Lung (tissue), 12 donors: Measurements from ENCODE around the gene ASCC3. TPM values are rescaled to one million over a fixed set of nuclear protein-coding genes. Genes with fewer than 3 reads are reported as not detected.

Experiments used
- ATAC-seq: fragments of 200-7000 bp; cut with Tn5 transposase; one replicate; pipeline ENCODE4 v1.9.1; 2020; ENCODE audit warnings: moderate number of reproducible peaks; ENCODE audit not compliant: insufficient read depth, low FRiP score
- DNase-seq, 3 donors: peaks; one replicate each; pipeline ENCODE4 v3.0.0-alpha.2; 2013 to 2017
- H3K27ac ChIP-seq, 2 donors: one replicate each; pipeline ENCODE4 v1.5.1; 2013; ENCODE audit warnings: mild to moderate bottlenecking in 2 of 2, moderate library complexity in 2 of 2, control low read depth in 1 of 2, inconsistent platforms in 1 of 2, low read depth in 1 of 2, low read length in 1 of 2
- H3K27me3 ChIP-seq, 3 donors: one replicate each; pipeline ENCODE4 v1.5.1; 2013; ENCODE audit warnings: low read length in 2 of 3; ENCODE audit not compliant: control insufficient read depth in 3 of 3, insufficient read depth in 3 of 3
- H3K36me3 ChIP-seq, 4 donors: one replicate each; pipeline ENCODE4 v1.5.1; 2013; ENCODE audit warnings: low read length in 4 of 4, mild to moderate bottlenecking in 1 of 4, moderate library complexity in 1 of 4; ENCODE audit not compliant: control insufficient read depth in 4 of 4, insufficient read depth in 4 of 4
- H3K4me1 ChIP-seq, 5 donors: one replicate each; pipeline ENCODE4 v1.5.1; 2013; ENCODE audit warnings: low read length in 5 of 5, mild to moderate bottlenecking in 2 of 5, moderate library complexity in 1 of 5; ENCODE audit not compliant: control insufficient read depth in 5 of 5, insufficient read depth in 5 of 5
- H3K4me3 ChIP-seq: one replicate; pipeline ENCODE4 v1.5.1; 2013; ENCODE audit warnings: mild to moderate bottlenecking, control low read depth, moderate library complexity
- H3K9ac ChIP-seq, 2 donors: one replicate each; pipeline ENCODE4 v1.5.1; 2013; ENCODE audit warnings: low read length in 2 of 2, control low read depth in 1 of 2; ENCODE audit not compliant: insufficient read depth in 1 of 2
- H3K9me3 ChIP-seq, 4 donors: one replicate each; pipeline ENCODE4 v1.5.1; 2013; ENCODE audit warnings: low read length in 3 of 4, mild to moderate bottlenecking in 1 of 4, moderate library complexity in 1 of 4; ENCODE audit not compliant: control insufficient read depth in 4 of 4, insufficient read depth in 3 of 4
- CTCF ChIP-seq: IDR thresholded peaks from 2 replicates; pipeline ENCODE4 v1.5.1; 2012; ENCODE audit warnings: mild to moderate bottlenecking; ENCODE audit errors: control extremely low read depth, extremely low read depth
- WGBS, 2 donors: extraction: QIAGEN DNeasy Blood & Tissue Kit; methylation state at CpG; one replicate each; pipeline ENCODE4 v1.1.7; 2013; 5-methylcytosine and 5-hydroxymethylcytosine counted together
- polyA plus RNA-seq, 2 donors: library from polyadenylated mRNA; stranded (reverse); fragments of 200-250 nt; gene quantifications; one replicate each; pipeline ENCODE4 v1.2.1, GENCODE V29; 2013
- total RNA-seq, 2 donors: library from RNA; depleted of rRNA in 1 of 2; stranded (reverse); fragments of >200 nt in 1 of 2; gene quantifications; one replicate each; pipeline ENCODE4 v1.2.1, GENCODE V29; 2014 to 2021
- donor health status: control.
- donor health status: control.
- donor health status: Bipolar disorder and iron deficiency.
- donor health status: healthy.
- donor health status: DM: yes; HTN: yes; CAD: no.

ASCC3 gene
- total and polyA plus RNA-seq, 4 donors, result 5.3 to 49.2 (median 22.0) TPM

GRCh38 chr6:100559859-100560258 is 321.3 kb downstream of the ASCC3 start:
- Histone ChIP-seq H3K27me3 (no peaks in the 10 kb centered on the region), H3K36me3 (peaks cover 0 to 2% (median 0%) of the 10 kb centered on the region in 4 donors), H3K9ac (no peak overlapping the region), H3K27ac (no peak overlapping the region), H3K4me3 (no peak overlapping the region), H3K4me1 (peaks cover 0 to 3% (median 0%) of the 10 kb centered on the region in 5 donors), H3K9me3 (no peaks in the 10 kb centered on the region)
- no peak for TF ChIP-seq CTCF
- ATAC-seq (no peak), DNase-seq (no peak)
- 93 to 96% methylated on average over 1 of the region's 1 CpG for WGBS, 2 donors

GRCh38 chr6:100554228-100554627 is 326.9 kb downstream of the ASCC3 start:
- Histone ChIP-seq H3K36me3 (no peaks in the 10 kb centered on the region), H3K4me1 (no peaks in the 10 kb centered on the region), H3K9ac (no peak overlapping the region), H3K27ac (no peak overlapping the region), H3K4me3 (no peak overlapping the region), H3K27me3 (no peaks in the 10 kb centered on the region), H3K9me3 (no peaks in the 10 kb centered on the region)
- TF ChIP-seq CTCF, result no peak
- 69 to 79% methylated on average over 5 of the region's 5 CpGs for WGBS, 2 donors
- DNase-seq, result peak in 1 of 3 donors; percentile 3
- ATAC-seq, result no peak

- Histone ChIP-seq H3K9ac (no peak overlapping the region), H3K4me1 (no peaks in the 10 kb centered on the region), H3K4me3 (no peak overlapping the region), H3K27me3 (no peaks in the 10 kb centered on the region), H3K27ac (no peak overlapping the region), H3K9me3 (no peaks in the 10 kb centered on the region), H3K36me3 (no peaks in the 10 kb centered on the region)
- DNase-seq (no peak), ATAC-seq (no peak)
- TF ChIP-seq CTCF, result no peak
- WGBS, 2 donors, result 39 to 67% methylated on average over 1 of the region's 1 CpG
Observed at GRCh38 chr6:100553243-100553642, 327.9 kb downstream of the ASCC3 start.
